ENCODE measurements around the gene B4GALT1. TPM values are rescaled to one million over a fixed set of nuclear protein-coding genes. Genes with fewer than 3 reads are reported as not detected.

B4GALT1 gene
- total and polyA plus RNA-seq, 2 of the 8 experiments (the other 6 are each of a cell fraction or from before 2014, with no cell fraction given) = 12.8 to 18.2 TPM

- Histone ChIP-seq H3K36me3 (ENCODE audit: control insufficient read depth in 2 of 4, insufficient read depth in 4 of 4, low read length in 3 of 4) (no peaks in the 10 kb centered on the region), H3K9ac (replicated peaks in 1 of 4; ENCODE audit: extremely low read depth in 1 of 4, low read depth in 3 of 4, low read length in 3 of 4) (no peak overlapping the region; a peak in 1 of 7 replicates), H3K23ac (ENCODE audit: insufficient read length) (no peak overlapping the region), H4K91ac (replicated peaks; ENCODE audit: insufficient read length, low read length) (peak overlapping the region; percentile 52), H3K79me1 (ENCODE audit: low read depth, low read length) (no peaks in the 10 kb centered on the region), H2BK15ac (ENCODE audit: low read length) (no peak overlapping the region), H2AFZ (ENCODE audit: low read length) (no peak overlapping the region), H3K4me3 (ENCODE audit: extremely low read depth in 1 of 4, insufficient read depth in 2 of 4, low read depth in 3 of 4, low read length in 4 of 4) (no peak overlapping the region), H4K5ac (ENCODE audit: insufficient read length, low read depth, low read length) (no peak overlapping the region), H3K9me3 (ENCODE audit: insufficient read depth in 2 of 2, low read depth in 1 of 2, low read length in 1 of 2) (no peaks in the 10 kb centered on the region), H3K18ac (ENCODE audit: extremely low read depth, low read length) (no peak overlapping the region), H3K4me2 (ENCODE audit: insufficient read depth in 1 of 2, low read depth in 2 of 2, low read length in 2 of 2) (no peak overlapping the region), H2BK5ac (ENCODE audit: low read depth, low read length) (no peak overlapping the region), H3K14ac (ENCODE audit: insufficient read length) (no peak overlapping the region), H2BK20ac (ENCODE audit: low read length) (no peak overlapping the region), H2AK5ac (ENCODE audit: low read depth, low read length) (no peak overlapping the region), H4K20me1 (replicated peaks in 1 of 2; ENCODE audit: control insufficient read depth in 1 of 2, insufficient read depth in 2 of 2, low read length in 2 of 2) (no peaks in the 10 kb centered on the region), H3K4me1 (replicated peaks in 1 of 4; ENCODE audit: control insufficient read depth in 3 of 4, insufficient read depth in 4 of 4, low read length in 3 of 4) (no peaks in the 10 kb centered on the region), H3K27ac (ENCODE audit: low read depth, low read length) (no peak overlapping the region), H3K4ac (replicated peaks; ENCODE audit: insufficient read length, low read depth, low read length) (no peak overlapping the region), H3K56ac (replicated peaks; ENCODE audit: insufficient read length, low read depth, low read length) (no peak overlapping the region), H2BK120ac (replicated peaks; ENCODE audit: low read depth, low read length) (no peak overlapping the region), H3K23me2 (ENCODE audit: low read depth, low read length) (no peaks in the 10 kb centered on the region), H4K8ac (ENCODE audit: extremely low read depth, insufficient read depth, low read length) (no peak overlapping the region), H3K79me2 (ENCODE audit: control insufficient read depth in 1 of 2, insufficient read depth in 2 of 2, low read length in 2 of 2) (no peaks in the 10 kb centered on the region), H3K27me3 (replicated peaks in 1 of 4; ENCODE audit: control insufficient read depth in 3 of 4, extremely low read depth in 1 of 4, insufficient read depth in 3 of 4, low read length in 3 of 4) (no peaks in the 10 kb centered on the region), H2BK12ac (ENCODE audit: low read depth, low read length) (no peak overlapping the region)
- WGBS, 2 experiments (ENCODE audit: extremely low coverage in 1 of 2, insufficient coverage in 1 of 2, insufficient read length in 1 of 2, insufficient replicate concordance in 2 of 2, low coverage in 1 of 2, low lambda C conversion rate in 2 of 2, missing lambda C conversion rate in 1 of 2) = 73% methylated on average over 6 of the region's 6 CpGs; no CpG with 5 or more reads in 1 of the 2 experiments
- POLR2A ChIA-PET (ENCODE audit: partially characterized antibody) = interaction anchor here (0.8 kb wide), 1 partner anchor 173 kb away, joined by 3 read pairs; the partner anchor contains the start of gene DNAJA1
- CTCF ChIA-PET (ENCODE audit: partially characterized antibody) = interaction anchor here (0.7 to 1.5 kb wide), 3 partner anchors 9 to 116 kb away, joined by 3 to 4 read pairs (median 3); no protein-coding TSS in a partner anchor
- FAIRE-seq (no peak), DNase-seq (ENCODE audit: low read depth in 1 of 2, low spot score in 2 of 2) (no peak)
- TF ChIP-seq SP1 (IDR thresholded peaks at IDR 0.05; ENCODE audit: low read depth, low read length) (no peak), SP2 (IDR thresholded peaks at IDR 0.05; ENCODE audit: low read length) (no peak)
Observed at GRCh38 chr9:33197279-33198152, 30.4 kb upstream of the B4GALT1 start.
